Prostate gland (tissue), 2 donors: ENCODE data around the gene C1QTNF9. TPM values are rescaled to one million over a fixed set of nuclear protein-coding genes. Genes with fewer than 3 reads are reported as not detected.

Experiments used
- DNase-seq: peaks from one replicate; pipeline ENCODE4 v3.0.0-alpha.2; 2019; ENCODE audit warnings: low spot score
- H3K27ac ChIP-seq, 2 donors: fragments of 200-600 bp; sonication (generic); 2 replicates each; pipeline ENCODE4 v1.5.1; 2017 to 2019
- H3K27me3 ChIP-seq: fragments of 200-600 bp; sonication (generic); replicated peaks from 2 replicates; pipeline ENCODE4 v1.5.1; 2019; ENCODE audit not compliant: insufficient read depth
- H3K36me3 ChIP-seq, 2 donors: fragments of 200-600 bp; sonication (generic); 1 replicate in 1 of 2; 2 replicates in 1 of 2; pipeline versions ENCODE4 v1.5.1 to v1.8.1; 2017 to 2019
- H3K4me1 ChIP-seq: fragments of 200-600 bp; sonication (generic); replicated peaks from 2 replicates; pipeline ENCODE4 v1.5.1; 2019
- H3K4me3 ChIP-seq, 2 donors: fragments of 200-600 bp; sonication (generic); 2 replicates each; pipeline ENCODE4 v1.5.1; 2017 to 2019
- H3K9me3 ChIP-seq: fragments of 200-600 bp; sonication (generic); 2 replicates; pipeline ENCODE4 v1.5.1; 2017
- POLR2A ChIP-seq: fragments of 450-650 bp; IDR thresholded peaks from one replicate; pipeline ENCODE4 v1.6.1; 2016; ENCODE audit warnings: antibody characterized with exemption, mild to moderate bottlenecking
- POLR2AphosphoS5 ChIP-seq: sonication (generic); formaldehyde crosslinking; IDR thresholded peaks from one replicate; pipeline ENCODE4 v1.6.1; 2017; ENCODE audit warnings: antibody characterized with exemption
- WGBS: methylation state at CpG from one replicate; pipeline ENCODE4 v1.1.5; 2018; 5-methylcytosine and 5-hydroxymethylcytosine counted together
- intact Hi-C: fragments of 100-400 bp; cut with DNase I; formaldehyde crosslinking; loops from one replicate; pipeline ENCODE4 v1.14.2; 2022
- total RNA-seq, 2 donors: library from RNA; depleted of rRNA; stranded (reverse); fragments of >200 nt; gene quantifications; one replicate each; pipeline ENCODE4 v1.1.0, GENCODE V29; 2016
- TF ChIP-seq, protein P1 (sequence below), 4 experiments: fragments of 200-600 bp in 2 of 4; fragments of 450-650 bp in 2 of 4; sonication (generic) in 2 of 4; IDR thresholded peaks; 1 replicate in 3 of 4; 2 replicates in 1 of 4; pipeline ENCODE4 v1.5.1; 2016 to 2019; ENCODE audit warnings: antibody characterized with exemption in 4 of 4, mild to moderate bottlenecking in 2 of 4, moderate library complexity in 2 of 4

The C1QTNF9 gene
- total RNA-seq, 2 donors from 2014 or later: 0.85 TPM; not detected in 1

DNA sequence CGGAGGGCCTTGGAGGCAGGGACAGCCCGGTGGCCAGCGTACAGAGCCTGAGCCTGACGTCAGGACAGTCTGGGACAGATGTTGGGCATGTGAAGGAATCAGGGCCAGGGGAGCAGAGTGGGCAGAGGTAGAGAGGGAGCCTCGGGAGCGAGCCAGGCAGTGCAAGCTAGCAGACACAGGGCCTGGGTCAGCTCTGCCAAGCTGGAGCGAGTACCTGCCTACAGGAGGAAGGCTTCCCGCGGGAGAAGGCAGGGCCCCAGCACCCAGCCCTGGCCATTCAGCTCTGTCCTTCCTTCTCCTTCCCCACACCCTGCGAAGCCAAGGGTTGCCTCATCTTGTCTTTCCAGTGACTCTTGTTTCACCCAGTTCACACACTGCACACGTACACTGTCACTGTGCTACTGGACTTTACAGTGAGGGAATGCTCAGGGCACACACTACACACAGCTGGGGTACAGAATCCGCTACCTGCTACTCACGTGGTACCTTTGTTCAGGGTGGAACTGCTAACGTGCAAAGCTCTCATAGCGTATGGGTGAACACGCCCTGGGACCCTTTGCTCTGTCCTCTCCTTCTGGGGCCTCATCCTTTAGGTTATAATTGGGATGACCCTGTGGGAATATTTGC lies 9.8 kb upstream of the C1QTNF9 start:
- no peak for DNase-seq

DNA sequence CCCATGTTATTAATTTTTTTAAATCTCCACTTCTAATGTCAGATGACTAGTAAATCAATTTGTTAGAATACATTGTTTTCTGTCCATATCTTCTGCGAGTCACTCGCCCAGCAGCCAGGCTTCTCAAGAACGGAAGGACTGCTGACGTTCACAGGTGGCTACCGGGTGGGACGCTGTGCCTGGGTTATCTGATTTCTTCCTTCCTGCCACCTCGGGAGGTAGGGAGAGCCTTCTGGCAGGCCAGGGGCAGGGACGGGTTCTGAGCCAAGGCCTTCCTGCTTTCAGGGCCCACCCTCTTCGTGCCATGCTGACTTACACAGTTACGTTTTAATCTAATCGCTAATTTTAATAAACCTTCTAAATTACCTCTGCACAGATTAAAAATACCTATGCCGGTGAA lies 7.9 kb upstream of the C1QTNF9 start:
- H3K4me3 ChIP-seq: no peak overlapping the region
- no peak for DNase-seq
- H3K9me3 ChIP-seq: no peaks in the 10 kb centered on the region
- WGBS: 83% methylated on average over 12 of the region's 12 CpGs
- H3K27ac ChIP-seq: no peak overlapping the region
- no peaks in the 10 kb centered on the region for H3K4me1 ChIP-seq
- H3K27me3 ChIP-seq: no peaks in the 10 kb centered on the region
- no peak for TF ChIP-seq POLR2A
- H3K36me3 ChIP-seq: peaks cover 5 to 15% of the 10 kb centered on the region in 2 donors
- intact Hi-C loops: no loop called here

More for the DNA sequence above, 9.8 kb upstream of the C1QTNF9 start:
- Histone ChIP-seq H3K27me3 (no peaks in the 10 kb centered on the region), H3K27ac (no peak overlapping the region), H3K4me1 (no peaks in the 10 kb centered on the region), H3K36me3 (peaks cover 5 to 22% of the 10 kb centered on the region in 2 donors), H3K9me3 (no peaks in the 10 kb centered on the region), H3K4me3 (no peak overlapping the region)
- no peak for TF ChIP-seq POLR2AphosphoS5
- TF ChIP-seq, protein P1, sequence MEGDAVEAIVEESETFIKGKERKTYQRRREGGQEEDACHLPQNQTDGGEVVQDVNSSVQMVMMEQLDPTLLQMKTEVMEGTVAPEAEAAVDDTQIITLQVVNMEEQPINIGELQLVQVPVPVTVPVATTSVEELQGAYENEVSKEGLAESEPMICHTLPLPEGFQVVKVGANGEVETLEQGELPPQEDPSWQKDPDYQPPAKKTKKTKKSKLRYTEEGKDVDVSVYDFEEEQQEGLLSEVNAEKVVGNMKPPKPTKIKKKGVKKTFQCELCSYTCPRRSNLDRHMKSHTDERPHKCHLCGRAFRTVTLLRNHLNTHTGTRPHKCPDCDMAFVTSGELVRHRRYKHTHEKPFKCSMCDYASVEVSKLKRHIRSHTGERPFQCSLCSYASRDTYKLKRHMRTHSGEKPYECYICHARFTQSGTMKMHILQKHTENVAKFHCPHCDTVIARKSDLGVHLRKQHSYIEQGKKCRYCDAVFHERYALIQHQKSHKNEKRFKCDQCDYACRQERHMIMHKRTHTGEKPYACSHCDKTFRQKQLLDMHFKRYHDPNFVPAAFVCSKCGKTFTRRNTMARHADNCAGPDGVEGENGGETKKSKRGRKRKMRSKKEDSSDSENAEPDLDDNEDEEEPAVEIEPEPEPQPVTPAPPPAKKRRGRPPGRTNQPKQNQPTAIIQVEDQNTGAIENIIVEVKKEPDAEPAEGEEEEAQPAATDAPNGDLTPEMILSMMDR (IDR thresholded peaks at IDR 0.05): no peak
- TF ChIP-seq POLR2A: no peak
- intact Hi-C loops: no loop called here
- 92% methylated on average over 16 of the region's 16 CpGs for WGBS

DNA sequence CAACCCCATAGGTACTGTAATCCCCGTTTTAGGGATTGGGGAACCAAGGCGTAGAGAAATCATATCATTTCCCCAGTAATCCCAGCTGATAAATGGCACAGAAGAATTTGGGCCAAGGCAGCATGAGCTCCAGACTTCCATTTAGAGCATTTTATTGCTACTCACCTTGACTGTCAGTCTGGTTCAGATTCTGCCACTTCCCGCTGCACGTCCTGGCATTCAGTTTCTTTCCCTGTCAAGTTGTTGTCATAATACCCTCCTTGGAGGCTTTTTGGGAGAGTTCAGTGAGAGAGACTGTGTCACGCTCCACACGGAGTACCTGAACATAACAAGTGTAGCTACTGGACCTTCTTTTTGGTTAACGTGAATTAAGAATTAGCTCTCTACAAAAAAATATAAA lies 7.5 kb upstream of the C1QTNF9 start:
- Histone ChIP-seq H3K27ac (no peak overlapping the region), H3K36me3 (peaks cover 5 to 15% of the 10 kb centered on the region in 2 donors), H3K4me1 (no peaks in the 10 kb centered on the region), H3K4me3 (no peak overlapping the region), H3K27me3 (no peaks in the 10 kb centered on the region), H3K9me3 (no peaks in the 10 kb centered on the region)
- TF ChIP-seq POLR2A (no peak), POLR2AphosphoS5 (no peak)
- TF ChIP-seq, protein P1 (IDR thresholded peaks at IDR 0.05): no peak
- intact Hi-C loops: no loop called here
- 86% methylated on average over 7 of the region's 7 CpGs for WGBS
- DNase-seq: no peak

DNA sequence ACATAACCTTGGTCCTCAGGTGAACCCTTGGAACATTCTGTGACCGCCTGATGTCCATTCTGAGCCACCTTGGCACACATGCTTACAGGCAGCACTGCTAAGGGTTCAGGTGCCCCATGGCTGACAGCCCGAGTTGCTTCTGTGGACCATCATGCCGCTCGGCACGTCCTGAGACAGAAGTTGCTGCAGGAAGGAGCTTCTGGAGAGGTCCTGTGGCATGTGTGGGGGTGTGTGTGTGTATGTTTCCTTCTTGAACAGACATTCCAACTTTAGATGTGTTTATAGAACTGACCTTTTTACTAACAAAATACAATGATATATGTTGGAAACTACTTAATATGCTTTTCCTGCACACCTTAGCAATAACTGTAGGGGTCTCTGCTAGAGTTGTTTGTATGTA lies 4.8 kb upstream of the C1QTNF9 start:
- intact Hi-C loops: no loop called here
- H3K27ac ChIP-seq: no peak overlapping the region
- TF ChIP-seq POLR2AphosphoS5 (no peak), POLR2A (no peak)
- TF ChIP-seq, protein P1 (IDR thresholded peaks at IDR 0.05): no peak
- H3K4me1 ChIP-seq: no peaks in the 10 kb centered on the region
- H3K9me3 ChIP-seq: no peaks in the 10 kb centered on the region
- no peak overlapping the region for H3K4me3 ChIP-seq
- 86% methylated on average over 5 of the region's 5 CpGs for WGBS
- no peak for DNase-seq
- no peaks in the 10 kb centered on the region for H3K27me3 ChIP-seq
- peaks cover 0 to 5% of the 10 kb centered on the region in 2 donors for H3K36me3 ChIP-seq

DNA sequence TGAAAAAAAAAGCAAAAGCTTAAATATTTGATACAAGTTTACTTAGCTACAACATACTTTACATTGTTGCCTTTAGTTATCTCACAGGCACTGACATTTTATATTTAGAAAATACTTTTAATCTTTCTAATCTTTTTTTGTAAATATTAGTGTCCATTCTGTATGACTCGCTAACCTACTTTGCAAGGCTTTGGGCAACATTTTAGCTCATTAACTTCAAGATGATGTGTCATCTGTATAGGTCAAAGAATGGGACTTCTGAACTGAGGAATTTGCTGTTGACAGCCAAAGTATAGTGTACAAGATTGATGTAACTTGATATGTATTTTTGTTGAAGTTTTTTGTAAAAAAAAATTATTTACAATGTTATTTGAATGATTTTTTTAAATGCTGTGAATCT lies 2.7 kb upstream of the C1QTNF9 start:
- H3K9me3 ChIP-seq: no peaks in the 10 kb centered on the region
- H3K4me3 ChIP-seq: no peak overlapping the region
- no peaks in the 10 kb centered on the region for H3K27me3 ChIP-seq
- intact Hi-C loops: no loop called here
- no peaks in the 10 kb centered on the region for H3K4me1 ChIP-seq
- no peak for DNase-seq
- H3K36me3 ChIP-seq: no peaks in the 10 kb centered on the region
- WGBS: 84% methylated on average over 1 of the region's 1 CpG
- H3K27ac ChIP-seq: no peak overlapping the region
- TF ChIP-seq POLR2A (no peak), POLR2AphosphoS5 (no peak)
- TF ChIP-seq, protein P1 (IDR thresholded peaks at IDR 0.05): no peak
